Muscle layer of duodenum (tissue), 2 donors: Measurements from ENCODE around the gene SORT1.

Source experiments
- H3K27ac ChIP-seq: one replicate; pipeline ENCODE4 v1.7.0; 2013; ENCODE audit warnings: mild to moderate bottlenecking, low read length
- H3K27me3 ChIP-seq: one replicate; pipeline ENCODE4 v1.7.0; 2013; ENCODE audit warnings: low read depth, mild to moderate bottlenecking, control low read depth, low read length
- H3K36me3 ChIP-seq, 2 donors: one replicate each; pipeline ENCODE4 v1.7.0; 2013; ENCODE audit warnings: low read length in 2 of 2, control low read depth in 1 of 2, mild to moderate bottlenecking in 1 of 2; ENCODE audit not compliant: insufficient read depth in 2 of 2, control insufficient read depth in 1 of 2
- H3K4me1 ChIP-seq, 2 donors: one replicate each; pipeline ENCODE4 v1.7.0; 2013; ENCODE audit warnings: low read length in 2 of 2, mild to moderate bottlenecking in 2 of 2, control low read depth in 1 of 2, moderate library complexity in 1 of 2; ENCODE audit not compliant: insufficient read depth in 2 of 2, control insufficient read depth in 1 of 2
- H3K4me3 ChIP-seq, 2 donors: one replicate each; pipeline ENCODE4 v1.7.0; 2013; ENCODE audit warnings: low read length in 2 of 2, low read depth in 1 of 2, mild to moderate bottlenecking in 1 of 2
- H3K9me3 ChIP-seq, 2 donors: one replicate each; pipeline ENCODE4 v1.7.0; 2013; ENCODE audit warnings: low read length in 2 of 2, control low read depth in 1 of 2, mild to moderate bottlenecking in 1 of 2; ENCODE audit not compliant: control insufficient read depth in 1 of 2
- donor health status: healthy.

SORT1 gene

DNA sequence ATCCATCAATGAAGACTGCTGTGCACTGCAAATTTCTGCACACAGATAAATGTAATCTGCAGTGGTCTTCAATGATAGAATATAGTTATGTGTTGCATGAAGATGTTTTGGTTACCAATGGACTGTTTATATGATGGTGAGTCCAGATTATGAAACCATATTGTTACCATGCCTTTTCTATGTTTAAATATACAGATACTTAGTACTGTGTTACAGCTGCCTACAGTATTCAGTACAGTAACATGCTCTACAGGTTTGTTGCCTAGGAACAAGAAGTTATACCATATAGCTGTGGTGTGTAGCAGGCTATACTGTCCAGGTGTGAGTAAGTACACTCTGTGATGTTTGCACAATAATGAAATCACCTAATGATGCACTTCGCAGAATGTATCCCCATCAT is 40.8 kb downstream of the SORT1 start:
- no peak overlapping the region for H3K27ac ChIP-seq
- H3K9me3 ChIP-seq, result no peaks in the 10 kb centered on the region
- peaks cover 3 to 18% of the 10 kb centered on the region in 2 donors for H3K36me3 ChIP-seq
- H3K27me3 ChIP-seq, result no peaks in the 10 kb centered on the region
- no peak overlapping the region for H3K4me3 ChIP-seq
- H3K4me1 ChIP-seq, result peaks cover 0 to 8% of the 10 kb centered on the region in 2 donors

DNA sequence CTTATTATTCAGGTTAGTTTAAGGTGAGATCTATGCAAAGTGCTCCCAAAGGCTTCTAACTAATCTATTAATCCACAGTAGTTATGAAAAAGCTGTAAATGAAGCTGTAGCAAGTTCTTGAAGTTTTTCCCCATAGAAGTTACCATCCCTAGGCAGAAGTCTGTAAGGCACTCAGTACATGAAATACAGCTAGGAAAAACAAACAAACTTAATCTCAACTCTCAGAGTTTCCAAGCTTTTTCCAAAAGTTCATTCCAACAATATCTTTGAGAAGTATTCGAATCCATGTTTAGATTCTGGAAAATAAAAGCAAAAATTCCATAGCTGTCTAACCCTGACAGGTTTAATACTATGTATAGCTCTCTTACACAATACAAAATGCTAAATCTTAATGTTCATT is 41.2 kb downstream of the SORT1 start:
- Histone ChIP-seq H3K4me3 (no peak overlapping the region), H3K36me3 (peaks cover 3 to 23% of the 10 kb centered on the region in 2 donors), H3K27ac (no peak overlapping the region), H3K4me1 (peaks cover 0 to 8% of the 10 kb centered on the region in 2 donors), H3K9me3 (no peaks in the 10 kb centered on the region), H3K27me3 (no peaks in the 10 kb centered on the region)

DNA sequence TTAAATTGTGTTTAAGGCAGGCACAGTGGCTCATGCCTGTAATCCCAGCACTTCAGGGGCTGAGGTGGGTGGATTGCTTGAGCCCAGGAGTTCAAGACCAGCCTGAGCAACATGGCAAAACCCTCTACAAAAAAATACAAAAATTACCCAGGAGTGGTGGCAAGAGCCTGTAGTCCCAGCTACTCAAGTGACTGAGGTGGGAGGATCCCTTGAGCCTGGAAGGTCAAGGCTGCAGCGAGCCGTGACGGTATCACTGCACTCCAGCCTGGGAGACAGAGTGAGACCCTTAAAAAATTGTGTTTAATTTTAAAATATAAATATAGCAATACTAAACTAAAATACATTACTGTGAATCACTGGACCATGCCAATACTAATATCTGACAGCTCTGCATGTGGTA is 42.8 kb downstream of the SORT1 start:
- H3K4me1 ChIP-seq, result peaks cover 0 to 8% of the 10 kb centered on the region in 2 donors
- H3K27ac ChIP-seq, result no peak overlapping the region
- no peak overlapping the region for H3K4me3 ChIP-seq
- peaks cover 3 to 36% of the 10 kb centered on the region in 2 donors for H3K36me3 ChIP-seq
- no peaks in the 10 kb centered on the region for H3K9me3 ChIP-seq
- no peaks in the 10 kb centered on the region for H3K27me3 ChIP-seq

DNA sequence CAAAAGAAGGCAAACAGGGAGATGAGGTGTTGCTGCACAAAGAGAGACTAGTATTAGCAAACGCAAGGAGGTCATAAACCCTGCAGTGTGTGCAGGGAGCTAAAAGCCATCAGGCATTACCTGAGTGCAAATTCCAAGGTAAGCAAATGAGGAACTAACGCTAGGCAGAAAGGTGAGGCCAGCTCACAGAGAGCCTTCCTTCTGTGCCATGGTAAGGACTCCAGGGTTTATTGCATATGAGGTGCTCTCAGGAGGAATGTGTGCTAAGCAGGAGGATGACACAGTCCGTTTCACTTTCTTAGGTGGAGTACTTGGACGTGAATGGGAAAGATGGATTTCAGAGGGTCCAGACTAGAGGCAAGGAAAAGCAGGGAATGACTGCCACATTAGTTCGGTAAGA is 46.3 kb downstream of the SORT1 start:
- no peaks in the 10 kb centered on the region for H3K27me3 ChIP-seq
- H3K9me3 ChIP-seq, result no peaks in the 10 kb centered on the region
- peaks cover 12 to 53% of the 10 kb centered on the region in 2 donors for H3K36me3 ChIP-seq
- H3K27ac ChIP-seq, result no peak overlapping the region
- no peak overlapping the region for H3K4me3 ChIP-seq
- H3K4me1 ChIP-seq, result no peaks in the 10 kb centered on the region

DNA sequence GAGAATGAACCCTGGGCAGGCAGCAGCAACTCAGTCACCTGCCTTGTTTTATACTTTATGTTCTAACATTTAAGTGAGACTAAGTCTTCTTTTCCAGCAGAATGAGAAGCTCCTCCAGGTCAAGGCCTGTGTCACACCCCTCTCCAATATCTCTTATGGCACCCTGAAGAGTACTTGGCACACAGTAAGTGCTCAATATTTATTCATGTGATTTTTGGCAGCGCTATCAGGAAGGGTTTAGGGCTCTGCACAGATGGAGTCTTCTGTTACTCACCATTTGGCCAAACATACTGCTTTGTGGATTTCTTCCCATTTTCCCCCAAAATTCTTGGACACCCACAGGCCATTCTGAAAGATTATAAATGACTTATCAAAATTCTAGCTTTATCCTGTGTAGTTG is 47.1 kb downstream of the SORT1 start:
- no peaks in the 10 kb centered on the region for H3K9me3 ChIP-seq
- no peaks in the 10 kb centered on the region for H3K4me1 ChIP-seq
- no peaks in the 10 kb centered on the region for H3K27me3 ChIP-seq
- peaks cover 12 to 54% of the 10 kb centered on the region in 2 donors for H3K36me3 ChIP-seq
- H3K4me3 ChIP-seq, result no peak overlapping the region
- H3K27ac ChIP-seq, result no peak overlapping the region

DNA sequence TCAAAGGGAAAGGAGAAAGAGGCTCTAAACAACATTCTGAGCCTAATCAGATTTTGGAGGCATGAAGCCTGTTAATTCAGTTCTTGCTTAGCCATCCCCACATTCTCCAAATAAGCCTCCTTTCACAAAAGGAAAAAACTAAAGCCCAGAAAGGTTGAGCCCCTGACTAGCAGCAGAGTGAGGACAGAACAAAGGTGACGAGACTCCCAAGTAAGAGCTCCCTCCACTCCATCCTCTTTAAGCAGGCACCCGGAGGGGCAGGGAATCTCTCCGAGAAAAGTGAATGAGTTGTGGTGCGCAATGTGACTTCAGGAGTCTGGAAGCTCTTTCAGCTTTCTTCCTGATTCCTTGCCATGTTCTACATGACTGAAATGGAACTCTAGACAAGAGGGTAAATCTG is 47.5 kb downstream of the SORT1 start:
- Histone ChIP-seq H3K4me3 (no peak overlapping the region), H3K27me3 (no peaks in the 10 kb centered on the region), H3K36me3 (peaks cover 16 to 59% of the 10 kb centered on the region in 2 donors), H3K9me3 (no peaks in the 10 kb centered on the region), H3K4me1 (no peaks in the 10 kb centered on the region), H3K27ac (no peak overlapping the region)

DNA sequence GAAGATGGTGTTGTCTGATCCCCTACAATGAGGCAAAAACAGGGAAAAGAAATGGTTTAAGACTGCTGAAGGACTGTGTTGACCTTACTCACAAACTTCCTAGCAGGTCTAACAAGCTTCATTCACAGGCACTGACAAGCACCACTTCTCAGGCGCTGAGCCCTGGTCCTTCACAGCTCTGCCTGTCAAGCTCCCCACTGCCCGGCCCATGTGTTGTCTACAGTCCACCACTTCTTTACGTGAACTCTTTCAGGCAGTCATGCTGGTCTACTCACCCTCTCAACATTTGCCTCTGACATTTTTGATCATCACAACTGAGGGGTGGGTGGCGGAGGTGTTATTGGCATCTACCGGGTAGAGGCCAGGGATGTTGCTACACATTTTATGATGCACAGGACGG is 50.2 kb downstream of the SORT1 start:
- Histone ChIP-seq H3K4me1 (no peaks in the 10 kb centered on the region), H3K27me3 (no peaks in the 10 kb centered on the region), H3K27ac (no peak overlapping the region), H3K9me3 (no peaks in the 10 kb centered on the region), H3K36me3 (peaks cover 13 to 71% of the 10 kb centered on the region in 2 donors), H3K4me3 (no peak overlapping the region)

DNA sequence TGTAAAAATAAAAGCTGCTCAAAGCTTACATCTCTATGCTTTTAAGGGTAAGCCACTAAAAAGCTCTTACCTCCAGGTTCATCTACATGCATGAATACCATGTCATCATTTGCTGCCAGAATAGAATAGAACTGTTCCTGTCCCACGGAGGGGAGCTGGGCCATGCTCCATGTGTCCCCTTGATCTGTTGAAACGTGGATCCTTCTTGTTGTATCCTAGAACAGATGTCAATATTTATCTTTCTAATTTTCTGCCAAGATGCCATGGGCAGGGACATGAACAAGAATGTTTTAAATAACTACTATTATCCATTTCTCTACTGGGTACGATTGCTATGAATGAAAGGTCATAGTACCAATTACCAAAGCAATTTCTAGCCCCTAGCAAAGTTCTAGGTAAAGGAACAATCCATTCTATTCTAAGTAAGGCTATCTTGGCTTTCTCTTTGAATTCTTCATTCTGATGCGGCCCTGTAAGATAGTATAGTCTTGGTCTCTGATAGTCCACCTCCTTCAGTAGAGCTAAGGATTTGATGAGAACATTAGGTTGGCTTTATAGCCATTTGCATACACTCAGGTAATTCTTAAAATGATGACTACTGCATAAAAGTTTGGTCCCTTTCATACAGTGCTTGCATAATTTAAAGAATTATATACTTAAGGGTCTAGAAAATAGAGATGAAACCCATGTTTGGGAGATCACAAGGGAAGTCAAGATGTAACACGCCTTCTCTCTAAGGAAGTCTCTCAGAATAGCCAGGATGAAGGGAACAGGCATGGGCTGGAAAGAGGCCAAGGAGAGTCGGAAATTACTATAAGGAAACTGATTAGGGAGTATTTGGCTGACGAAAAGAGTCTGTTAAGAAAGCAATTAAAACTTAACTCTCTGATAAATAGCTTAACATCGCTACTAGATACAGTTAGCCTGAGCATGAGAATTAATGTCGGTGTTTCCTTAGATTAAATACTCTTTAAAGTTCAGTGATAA is 55.5 kb downstream of the SORT1 start:
- Histone ChIP-seq H3K4me1 (no peaks in the 10 kb centered on the region), H3K4me3 (no peak overlapping the region), H3K36me3 (peaks cover 16 to 81% of the 10 kb centered on the region in 2 donors), H3K9me3 (no peaks in the 10 kb centered on the region), H3K27me3 (no peaks in the 10 kb centered on the region), H3K27ac (no peak overlapping the region)

DNA sequence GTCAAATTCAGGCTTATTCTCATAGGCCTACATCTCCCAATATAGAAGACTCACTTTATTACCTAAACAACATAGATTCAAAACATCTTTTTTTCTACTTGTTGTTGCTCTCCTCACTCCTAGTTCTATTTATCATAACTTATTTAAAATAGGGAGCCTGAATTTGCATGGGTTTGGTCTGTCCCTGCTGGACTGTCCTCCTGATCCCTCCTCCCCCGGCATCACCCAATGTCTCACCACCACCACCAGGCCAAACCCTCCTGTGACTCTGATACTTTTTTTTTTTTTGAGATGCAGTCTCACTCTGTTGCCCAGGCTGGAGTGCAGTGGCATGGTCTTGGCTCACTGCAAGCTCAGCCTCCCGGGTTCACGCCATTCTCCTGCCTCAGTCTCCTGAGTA is 59.1 kb downstream of the SORT1 start:
- Histone ChIP-seq H3K4me1 (no peaks in the 10 kb centered on the region), H3K9me3 (no peaks in the 10 kb centered on the region), H3K36me3 (peaks cover 33 to 84% of the 10 kb centered on the region in 2 donors), H3K27ac (no peak overlapping the region), H3K4me3 (no peak overlapping the region), H3K27me3 (no peaks in the 10 kb centered on the region)

DNA sequence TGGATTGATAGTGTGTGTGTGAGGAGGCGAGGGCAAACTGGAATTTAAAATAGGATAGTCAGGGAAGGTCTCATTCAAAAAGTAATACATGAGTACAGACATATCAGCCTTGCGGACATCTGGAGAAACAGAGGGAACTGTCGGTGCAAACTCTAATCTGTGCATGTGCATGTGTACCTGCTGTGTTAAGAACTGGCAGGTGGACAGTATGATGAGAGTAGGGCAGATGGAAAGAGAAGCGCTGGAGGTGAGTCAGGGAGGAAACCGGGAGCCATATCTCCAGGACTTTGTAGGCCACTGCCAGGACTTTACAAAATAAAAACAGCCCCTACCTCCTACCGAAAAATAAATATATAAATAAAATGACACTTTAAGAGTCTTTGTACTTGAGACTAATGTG is 59.6 kb downstream of the SORT1 start:
- no peaks in the 10 kb centered on the region for H3K4me1 ChIP-seq
- H3K4me3 ChIP-seq, result no peak overlapping the region
- H3K27me3 ChIP-seq, result no peaks in the 10 kb centered on the region
- no peaks in the 10 kb centered on the region for H3K9me3 ChIP-seq
- peaks cover 33 to 84% of the 10 kb centered on the region in 2 donors for H3K36me3 ChIP-seq
- no peak overlapping the region for H3K27ac ChIP-seq

DNA sequence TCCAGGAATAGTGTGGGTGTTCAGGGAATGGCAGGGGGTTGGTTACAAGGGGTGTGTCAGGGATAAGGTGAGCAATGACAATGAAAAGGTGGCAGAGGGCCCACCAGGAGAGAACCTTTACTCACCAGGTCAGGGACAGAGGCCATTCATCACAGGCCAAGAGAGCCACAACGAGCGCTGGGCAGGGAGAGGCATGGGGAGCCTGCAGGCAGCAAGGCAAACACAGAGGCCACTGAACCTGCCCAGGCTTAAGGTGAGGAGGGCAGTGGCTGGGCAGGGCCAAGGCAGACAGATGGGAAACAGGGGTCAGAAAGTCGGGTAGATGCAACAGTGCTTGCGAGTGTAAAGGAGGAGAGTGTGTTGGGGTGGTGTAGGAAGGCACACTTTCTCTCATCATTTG is 62.6 kb downstream of the SORT1 start:
- Histone ChIP-seq H3K9me3 (peaks cover 9 to 14% of the 10 kb centered on the region in 2 donors), H3K4me3 (no peak overlapping the region), H3K27ac (no peak overlapping the region), H3K36me3 (peaks cover 31 to 84% of the 10 kb centered on the region in 2 donors), H3K27me3 (no peaks in the 10 kb centered on the region), H3K4me1 (no peaks in the 10 kb centered on the region)
